NCI-H524 treated with DMSO at 0.1 percent for 48 hours (cell line): ENCODE data around the gene ZNF879.

ENCODE experiments used
- DNase-seq: peaks from one replicate; lab custom pipeline; 2025; lab: John Stamatoyannopoulos, UW

ZNF879 gene

GRCh38 chr5:179023528-179024189, at the start of gene ZNF879:
Gene ZNF879 (plus strand): TSS chr5:179023804. CDS start chr5:179025005, 1,201 bp downstream.
- peak; percentile 43 for DNase-seq

DNA sequence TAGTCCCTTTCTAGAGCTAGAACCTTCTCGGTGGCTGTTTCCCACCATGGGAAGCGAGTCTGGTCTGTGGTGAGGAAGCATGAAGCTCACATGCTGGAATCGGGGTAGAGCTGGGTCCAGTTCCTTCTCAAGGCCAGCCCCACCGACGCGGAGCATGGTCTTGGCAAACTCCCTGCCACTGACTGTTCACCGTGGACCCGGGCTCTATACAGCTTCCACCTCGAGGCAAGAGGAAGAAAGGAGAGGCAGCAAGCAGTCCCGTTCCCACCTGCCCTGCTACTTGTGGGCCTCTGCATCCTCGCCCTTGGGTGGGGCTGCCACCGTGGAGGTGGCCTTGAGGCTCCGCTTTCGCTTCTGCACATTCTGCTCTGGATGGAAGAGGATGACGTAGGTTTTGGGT, 42.2 kb upstream of the ZNF879 start:
- DNase-seq = no peak

DNA sequence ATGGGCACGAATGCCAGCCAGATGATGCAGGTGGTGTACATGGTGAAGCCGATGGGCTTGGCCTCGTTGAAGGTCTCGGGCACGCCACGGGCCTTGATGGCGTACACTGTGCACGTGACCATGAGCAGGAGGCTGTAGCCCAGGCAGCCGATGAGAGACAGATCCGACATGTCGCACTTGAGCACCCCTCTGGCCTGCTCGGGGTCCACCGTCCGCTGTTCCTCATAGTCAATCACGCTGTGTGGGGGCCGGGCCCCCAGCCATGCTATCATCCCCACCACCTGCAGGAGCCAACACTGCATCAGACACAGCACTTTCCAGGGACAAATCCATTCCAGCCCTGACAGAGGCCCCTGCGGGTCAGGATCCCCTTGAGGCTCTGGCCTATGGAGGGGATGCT, 40.7 kb upstream of the ZNF879 start:
- DNase-seq = no peak

GRCh38 chr5:178983728-178984127, 39.9 kb upstream of the ZNF879 start:
- DNase-seq = no peak

DNA sequence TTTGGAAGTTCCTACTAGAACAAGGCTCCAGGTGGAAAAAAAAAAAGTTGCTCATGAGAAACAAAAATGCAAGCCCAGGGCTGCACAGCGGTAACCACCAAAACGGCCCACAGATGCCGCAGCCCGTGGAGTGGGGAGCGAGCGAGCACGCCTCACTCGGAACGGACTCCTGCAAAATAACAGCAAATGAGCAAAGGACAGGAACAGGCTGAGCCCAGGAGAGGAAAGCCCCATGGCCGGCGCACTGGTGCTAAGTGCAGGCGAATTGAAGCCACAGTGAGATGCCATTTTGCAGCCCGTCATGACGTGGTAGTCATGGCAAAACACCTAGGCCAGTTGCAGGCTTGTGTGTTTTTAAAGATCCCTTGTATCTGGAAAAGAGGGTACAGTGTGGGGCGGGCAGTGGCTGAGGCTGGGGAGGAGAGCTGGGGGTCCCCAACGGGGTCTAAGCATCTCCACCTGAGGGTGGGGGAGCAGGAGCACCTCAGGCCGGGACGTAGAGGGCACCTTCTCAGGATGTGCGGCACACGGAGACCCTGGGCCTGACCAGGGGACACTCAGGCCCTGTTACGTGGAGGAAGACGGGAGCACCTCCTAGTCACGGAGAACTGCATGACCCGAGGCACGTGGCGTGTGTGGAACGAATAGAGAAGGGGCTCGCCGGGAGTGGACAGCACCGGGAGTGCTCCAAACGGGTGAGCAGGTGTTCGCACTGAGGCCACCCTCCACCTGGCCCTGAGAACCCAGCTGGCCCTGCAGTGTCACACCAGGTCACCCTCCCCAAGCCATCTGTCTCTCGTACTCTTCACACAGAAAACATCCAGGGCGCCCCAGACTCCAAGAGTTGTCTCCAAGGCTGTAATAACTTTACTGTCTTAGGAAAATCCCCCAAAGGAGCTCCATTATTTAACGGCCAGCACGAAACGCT, 39.2 kb upstream of the ZNF879 start:
- no peak for DNase-seq

GRCh38 chr5:178986326-178986960, 37.2 kb upstream of the ZNF879 start:
- DNase-seq = no peak

DNA sequence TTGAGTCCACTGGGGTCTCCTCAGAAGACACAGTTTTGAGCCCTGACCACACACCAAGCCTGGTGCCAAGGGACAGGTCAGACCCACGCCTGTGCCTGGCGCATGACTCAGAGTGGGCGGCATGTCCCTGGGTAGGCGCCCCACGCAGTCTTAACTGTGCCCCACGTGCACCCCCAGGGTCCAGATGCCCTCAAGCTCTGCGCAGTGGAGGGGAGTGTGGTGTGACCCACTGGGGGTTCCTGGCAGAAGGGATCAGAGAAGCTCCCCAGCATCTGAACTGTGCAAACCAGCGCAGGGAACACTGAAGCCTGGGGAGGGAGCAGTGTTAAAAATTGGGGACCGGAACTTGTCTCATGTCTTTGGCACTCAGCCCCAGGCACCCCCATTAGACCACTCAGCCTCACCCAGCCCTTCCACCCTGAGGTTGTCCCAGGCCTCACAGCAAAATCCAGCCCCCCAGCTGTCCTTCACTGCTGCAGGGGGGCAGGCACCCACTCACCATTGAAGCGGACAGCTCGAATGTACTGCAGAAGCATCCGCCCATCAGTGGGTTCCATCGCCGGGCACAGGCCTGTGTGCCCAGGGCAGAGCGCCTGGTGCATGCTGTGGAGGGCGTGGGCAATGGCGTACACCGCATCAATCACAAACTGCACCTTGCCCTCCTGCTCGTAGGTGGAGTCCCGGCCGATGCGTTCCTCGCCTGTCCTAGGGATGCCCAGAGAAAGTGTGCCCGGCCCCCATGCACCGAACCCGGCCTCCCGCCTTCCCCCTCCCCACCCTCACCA, 35.0 kb upstream of the ZNF879 start:
- DNase-seq = no peak

DNA sequence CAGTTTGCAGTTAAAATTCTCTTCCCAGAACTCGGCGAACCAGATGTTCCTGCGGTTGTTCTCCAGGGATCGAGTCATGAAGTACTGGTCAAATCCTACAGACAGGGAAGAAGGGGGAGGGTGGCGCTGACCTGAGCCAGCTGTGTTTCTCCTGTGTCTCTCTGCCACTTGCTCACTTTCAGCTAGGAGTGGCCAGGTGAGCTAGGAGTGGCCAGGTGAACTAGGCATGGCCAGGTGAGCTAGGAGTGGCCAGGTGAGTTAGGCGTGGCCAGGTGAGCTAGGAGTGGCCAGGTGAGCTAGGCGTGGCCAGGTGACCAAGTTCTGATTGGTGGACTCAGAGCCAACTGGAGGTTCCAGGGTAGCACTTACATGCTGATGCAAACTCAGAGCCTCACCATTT, 34.3 kb upstream of the ZNF879 start:
- no peak for DNase-seq

GRCh38 chr5:178990491-178990890, 33.1 kb upstream of the ZNF879 start:
- DNase-seq = no peak

- no peak for DNase-seq
Observed at GRCh38 chr5:178991190-178992145, 32.1 kb upstream of the ZNF879 start.

- no peak for DNase-seq
Observed at GRCh38 chr5:178992291-178992895, 31.2 kb upstream of the ZNF879 start.

DNA sequence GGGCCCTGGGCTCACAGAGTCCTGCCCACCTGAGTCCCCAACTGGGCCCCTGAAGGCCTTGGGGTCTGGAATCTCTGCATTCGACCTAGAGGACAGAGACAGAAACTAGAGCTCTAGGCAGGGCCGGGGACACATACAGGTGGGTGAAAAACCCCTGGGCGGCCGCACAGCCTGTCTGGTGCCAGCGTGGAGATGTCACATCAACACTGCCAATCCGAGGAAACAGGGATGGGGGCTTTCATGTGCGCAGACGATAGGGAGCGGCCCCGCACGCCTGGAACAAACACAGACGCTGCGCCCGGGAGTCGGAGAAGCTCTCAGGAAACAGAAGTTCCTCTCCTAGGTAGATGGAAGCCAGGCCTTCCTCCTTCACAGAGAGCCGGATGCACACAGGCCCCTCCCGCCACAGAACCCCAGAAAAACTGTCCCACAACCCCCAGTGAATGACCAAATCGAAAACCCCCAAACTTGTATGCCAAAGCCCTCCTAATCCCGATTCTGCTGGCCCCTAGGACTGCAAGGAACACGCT, 30.3 kb upstream of the ZNF879 start:
- no peak for DNase-seq

DNA sequence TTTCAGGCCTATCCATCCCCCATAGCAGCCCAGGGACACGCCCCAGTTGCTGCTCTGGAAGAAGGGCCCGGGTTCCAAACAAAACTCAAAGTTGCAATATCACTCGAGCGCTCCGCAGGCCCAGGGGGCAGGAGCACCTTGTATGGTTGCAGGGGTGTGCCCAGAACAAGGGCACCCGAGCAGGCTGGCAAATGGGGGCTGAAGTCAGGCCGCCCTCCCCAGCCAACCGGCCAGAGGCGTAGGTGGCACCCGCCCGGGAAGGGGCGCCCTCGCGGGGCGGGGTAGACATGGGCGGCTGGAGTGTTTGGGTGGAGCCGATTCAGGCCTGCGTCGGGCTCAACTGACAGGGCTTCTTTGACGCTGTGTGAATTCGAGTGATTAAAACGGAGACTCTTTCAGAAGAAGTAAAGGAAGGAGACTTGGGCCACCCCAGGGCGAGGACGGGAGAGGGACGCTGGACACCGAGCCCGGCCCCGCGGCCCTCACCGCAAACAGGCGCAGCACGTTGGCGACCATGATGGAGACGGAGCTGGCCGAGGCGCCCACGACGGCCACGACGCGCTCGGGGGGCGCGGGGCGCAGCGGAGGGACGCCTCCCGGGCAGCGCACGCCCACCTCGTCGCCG, 29.5 kb upstream of the ZNF879 start:
- DNase-seq = no peak

DNA sequence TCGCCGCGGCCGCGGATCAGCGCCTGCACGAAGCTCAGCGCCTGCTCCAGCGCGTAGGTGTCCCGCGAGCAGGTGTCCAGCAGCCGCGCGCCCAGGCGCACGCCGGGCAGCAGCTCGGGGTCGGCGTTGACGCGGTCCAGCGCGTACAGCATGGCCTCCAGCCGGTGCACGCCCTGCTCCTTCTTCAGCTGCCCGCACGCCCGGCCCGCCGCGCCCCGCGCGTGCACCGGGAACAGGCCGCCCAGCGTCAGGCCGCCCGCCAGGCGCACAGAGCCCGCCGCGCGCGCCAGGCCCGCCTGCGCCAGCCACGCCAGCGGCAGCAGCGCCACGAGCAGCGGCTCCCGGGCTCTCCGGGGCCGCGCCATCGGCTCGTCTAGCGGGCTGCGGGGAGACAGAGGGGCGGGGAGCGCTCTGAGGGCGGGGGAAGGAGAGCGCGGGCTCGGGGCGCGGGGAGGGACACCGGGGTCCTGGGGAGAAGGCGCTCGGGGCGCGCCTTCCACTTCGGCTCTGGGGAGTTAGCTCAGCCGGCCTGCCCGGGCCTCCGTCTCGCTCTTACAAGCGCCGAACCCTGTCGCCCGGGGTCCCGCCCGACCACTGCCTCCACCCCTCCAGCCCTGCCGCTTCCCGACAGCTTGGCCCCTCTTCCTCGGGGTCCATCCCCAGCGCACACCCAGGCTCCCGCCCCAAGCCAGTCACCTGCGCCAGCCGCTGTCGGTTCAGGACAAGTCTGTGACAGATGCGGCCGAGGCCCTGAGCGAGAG, 28.8 kb upstream of the ZNF879 start, which contains the start of gene GRM6:
GRM6 (minus strand) TSS at position 741 of the 761 bp plus-strand sequence; CDS start at position 365, 376 bp downstream.
- no peak for DNase-seq

DNA sequence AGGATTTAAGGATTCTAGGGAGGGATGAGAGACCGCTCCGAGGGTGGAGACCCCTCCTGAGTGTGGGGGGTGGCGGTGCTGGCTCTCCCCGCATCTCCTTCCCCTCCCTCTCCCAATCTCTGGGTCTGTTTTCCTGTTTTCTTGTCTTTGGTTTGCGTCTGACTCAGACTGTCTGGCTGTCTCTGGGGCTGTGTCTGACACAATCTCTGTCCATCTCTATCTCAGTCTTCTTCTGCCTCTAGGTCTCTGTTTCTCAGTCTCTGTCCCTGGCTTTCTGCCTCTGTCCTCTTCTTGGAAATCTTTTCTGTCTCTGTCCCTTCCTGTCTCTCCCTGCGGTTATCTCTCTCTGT, 28.3 kb upstream of the ZNF879 start:
- no peak for DNase-seq

DNA sequence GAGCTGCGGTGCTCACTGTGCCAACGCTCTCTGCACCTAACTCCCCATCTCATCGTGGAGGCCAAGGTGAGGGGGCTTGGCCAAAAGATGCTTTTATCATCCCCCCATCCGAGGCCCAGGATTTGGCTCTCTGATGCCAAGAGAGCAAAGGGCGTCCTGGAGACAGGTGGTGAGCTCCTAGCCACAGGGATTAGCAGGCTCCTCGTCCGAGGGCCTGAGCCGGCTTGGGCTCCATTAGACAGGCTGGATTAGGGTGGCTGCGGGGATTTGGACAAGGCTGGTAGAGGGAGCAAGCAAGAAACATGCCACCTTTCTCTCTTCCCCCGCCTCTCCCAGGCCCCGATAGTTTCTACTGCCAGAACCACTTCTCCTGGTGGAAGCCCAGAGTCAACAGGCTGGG, 27.4 kb upstream of the ZNF879 start:
- DNase-seq = no peak

DNA sequence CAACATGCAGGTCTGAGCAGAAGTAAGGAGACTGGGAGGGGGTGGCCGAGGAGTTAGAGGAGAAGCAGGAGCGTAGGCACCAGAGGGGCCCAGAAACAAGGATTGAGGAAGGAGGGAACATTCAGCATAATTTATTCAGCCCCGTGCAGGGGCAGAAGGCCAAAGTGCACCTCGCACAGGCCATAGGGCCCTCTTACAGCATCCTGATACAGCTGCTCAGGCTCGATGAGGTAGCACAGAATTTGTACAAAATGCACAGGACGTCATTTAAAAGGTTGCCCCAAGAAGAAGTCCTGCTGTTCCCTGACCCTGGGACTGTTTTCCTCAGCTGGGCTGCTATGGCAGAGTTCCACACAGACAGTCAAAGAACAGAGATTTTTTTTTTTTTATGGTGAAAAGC, 26.4 kb upstream of the ZNF879 start:
- DNase-seq = no peak

GRCh38 chr5:178998441-178998840, 25.2 kb upstream of the ZNF879 start:
- DNase-seq = no peak

- DNase-seq = no peak
Observed at GRCh38 chr5:179006564-179006963, 17.0 kb upstream of the ZNF879 start.
